DOHH2 (cell line): ENCODE results near the gene MORN5.

ENCODE experiments used
- CTCF ChIP-seq: fragments of 200-600 bp; sonication (generic); IDR thresholded peaks from one replicate; pipeline ENCODE4 v1.5.1; 2014; ENCODE audit warnings: antibody characterized with exemption, mild to moderate bottlenecking, low read depth, low read length; ENCODE audit not compliant: poor library complexity, severe bottlenecking
- EZH2phosphoT487 ChIP-seq: fragments of 200-600 bp; sonication (generic); IDR thresholded peaks from 2 replicates; pipeline ENCODE4 v1.6.1; 2017; ENCODE audit warnings: borderline replicate concordance, mild to moderate bottlenecking, antibody characterized with exemption, low read length, moderate library complexity, mixed read lengths

GRCh38 chr9:122176916-122177315, 17.2 kb downstream of the MORN5 start:
- TF ChIP-seq CTCF (no peak), EZH2phosphoT487 (no peak)
